ENCODE data around the gene PLCB1.

DNA sequence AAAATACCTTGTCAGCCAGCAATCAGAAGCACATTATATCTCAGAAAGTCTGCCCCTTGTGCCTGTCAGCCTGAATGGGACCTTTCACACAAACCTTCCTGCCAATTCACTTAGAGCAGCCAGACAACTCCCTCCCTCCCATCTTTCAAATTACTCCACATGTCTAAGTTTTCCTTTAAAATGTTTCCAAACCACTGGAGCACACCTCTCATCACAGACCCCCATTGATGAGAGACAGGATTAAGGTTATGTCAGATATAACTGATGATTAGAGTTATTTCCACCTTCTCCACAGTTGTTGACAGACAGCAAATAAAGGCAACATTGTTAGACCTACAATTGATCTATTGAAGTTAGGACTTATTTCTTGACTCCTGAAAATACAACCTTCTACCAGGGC is 408.4 kb downstream of the PLCB1 start:
- TF ChIP-seq, protein P1, sequence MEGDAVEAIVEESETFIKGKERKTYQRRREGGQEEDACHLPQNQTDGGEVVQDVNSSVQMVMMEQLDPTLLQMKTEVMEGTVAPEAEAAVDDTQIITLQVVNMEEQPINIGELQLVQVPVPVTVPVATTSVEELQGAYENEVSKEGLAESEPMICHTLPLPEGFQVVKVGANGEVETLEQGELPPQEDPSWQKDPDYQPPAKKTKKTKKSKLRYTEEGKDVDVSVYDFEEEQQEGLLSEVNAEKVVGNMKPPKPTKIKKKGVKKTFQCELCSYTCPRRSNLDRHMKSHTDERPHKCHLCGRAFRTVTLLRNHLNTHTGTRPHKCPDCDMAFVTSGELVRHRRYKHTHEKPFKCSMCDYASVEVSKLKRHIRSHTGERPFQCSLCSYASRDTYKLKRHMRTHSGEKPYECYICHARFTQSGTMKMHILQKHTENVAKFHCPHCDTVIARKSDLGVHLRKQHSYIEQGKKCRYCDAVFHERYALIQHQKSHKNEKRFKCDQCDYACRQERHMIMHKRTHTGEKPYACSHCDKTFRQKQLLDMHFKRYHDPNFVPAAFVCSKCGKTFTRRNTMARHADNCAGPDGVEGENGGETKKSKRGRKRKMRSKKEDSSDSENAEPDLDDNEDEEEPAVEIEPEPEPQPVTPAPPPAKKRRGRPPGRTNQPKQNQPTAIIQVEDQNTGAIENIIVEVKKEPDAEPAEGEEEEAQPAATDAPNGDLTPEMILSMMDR (IDR thresholded peaks at IDR 0.05; ENCODE audit: low read depth, low read length, poor library complexity, severe bottlenecking) = no peak
- TF ChIP-seq EZH2phosphoT487 (IDR thresholded peaks at IDR 0.05; ENCODE audit: borderline replicate concordance, low read length) = no peak
